Eye (tissue), 1 donor: Measurements from ENCODE around the gene LRRC74A.
A peak's percentile ranks its signal among the peaks of the same experiment; 100 is the strongest.

Experiments
- DNase-seq: peaks from one replicate; pipeline ENCODE4 v3.0.0-alpha.2; 2015

The LRRC74A gene

DNA sequence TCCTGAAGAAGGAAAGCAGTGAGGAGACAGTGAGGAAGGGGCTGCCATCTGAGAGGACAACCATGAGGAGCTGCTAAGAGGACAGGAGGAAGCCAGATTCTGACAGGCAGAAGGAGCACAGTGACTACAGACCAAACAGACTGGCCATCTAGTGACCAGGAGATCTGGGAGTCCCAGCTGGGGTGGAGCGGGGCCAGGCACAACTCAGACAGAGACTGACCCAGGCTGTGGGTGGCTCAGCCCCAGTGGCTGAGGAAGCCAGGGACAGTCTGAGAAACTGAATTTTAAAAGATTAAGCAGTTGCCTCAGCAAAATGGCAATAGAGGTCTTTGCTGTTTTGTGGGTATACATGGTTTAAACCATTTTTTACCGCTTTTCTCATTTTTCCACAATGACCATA, 28.9 kb downstream of the LRRC74A start:
- no peak for DNase-seq

DNA sequence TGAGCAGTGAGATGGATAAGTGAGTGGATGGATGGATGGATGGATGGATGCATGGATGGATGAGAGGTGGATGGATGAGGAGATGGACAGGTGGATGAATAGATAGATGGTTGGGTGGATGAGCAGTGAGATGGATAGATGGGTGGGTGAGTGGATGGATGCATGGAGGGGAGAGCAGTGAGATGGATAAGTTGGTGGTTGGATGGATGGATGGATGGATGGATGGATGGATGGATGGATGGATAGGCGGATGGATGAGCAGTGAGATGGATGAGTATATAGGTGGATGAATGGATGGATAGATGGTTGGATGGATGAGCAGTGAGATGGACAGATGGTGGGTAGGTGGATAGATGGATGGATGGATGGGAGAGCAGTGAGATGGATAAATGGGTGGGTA, 30.6 kb downstream of the LRRC74A start:
- DNase-seq, result no peak

DNA sequence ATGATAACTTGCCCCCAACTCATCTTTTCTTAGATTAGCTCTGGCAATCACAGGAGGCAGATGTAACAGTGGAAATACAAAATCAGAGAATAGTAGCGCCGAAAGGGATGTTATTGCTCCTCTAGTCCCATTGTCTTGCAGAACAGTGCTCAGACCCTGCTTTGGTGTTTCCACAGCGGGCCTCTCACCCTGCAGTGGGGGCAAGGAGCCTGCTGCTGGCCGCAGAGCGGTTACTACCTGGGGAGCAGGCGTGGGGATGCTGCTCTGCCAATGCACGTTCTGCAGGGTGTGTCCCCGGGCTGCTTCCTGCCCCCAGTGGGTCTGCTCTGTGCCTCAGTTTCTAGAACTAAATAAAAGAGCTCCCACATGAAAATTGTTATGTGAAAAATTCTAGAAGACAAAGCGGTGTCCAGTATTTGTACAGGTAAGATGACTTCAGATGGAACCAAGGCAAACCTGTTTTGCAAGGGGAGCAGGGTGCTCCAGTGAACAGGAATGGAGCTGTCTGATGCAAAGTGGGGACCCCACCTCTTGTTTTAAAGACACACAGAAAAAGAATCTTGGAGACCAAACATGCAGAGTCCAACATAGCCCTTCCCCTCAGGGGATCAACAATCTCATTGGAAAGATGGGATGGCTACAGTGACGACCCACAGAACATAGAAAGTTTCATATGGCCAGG, 35.5 kb downstream of the LRRC74A start:
- DNase-seq, result no peak

DNA sequence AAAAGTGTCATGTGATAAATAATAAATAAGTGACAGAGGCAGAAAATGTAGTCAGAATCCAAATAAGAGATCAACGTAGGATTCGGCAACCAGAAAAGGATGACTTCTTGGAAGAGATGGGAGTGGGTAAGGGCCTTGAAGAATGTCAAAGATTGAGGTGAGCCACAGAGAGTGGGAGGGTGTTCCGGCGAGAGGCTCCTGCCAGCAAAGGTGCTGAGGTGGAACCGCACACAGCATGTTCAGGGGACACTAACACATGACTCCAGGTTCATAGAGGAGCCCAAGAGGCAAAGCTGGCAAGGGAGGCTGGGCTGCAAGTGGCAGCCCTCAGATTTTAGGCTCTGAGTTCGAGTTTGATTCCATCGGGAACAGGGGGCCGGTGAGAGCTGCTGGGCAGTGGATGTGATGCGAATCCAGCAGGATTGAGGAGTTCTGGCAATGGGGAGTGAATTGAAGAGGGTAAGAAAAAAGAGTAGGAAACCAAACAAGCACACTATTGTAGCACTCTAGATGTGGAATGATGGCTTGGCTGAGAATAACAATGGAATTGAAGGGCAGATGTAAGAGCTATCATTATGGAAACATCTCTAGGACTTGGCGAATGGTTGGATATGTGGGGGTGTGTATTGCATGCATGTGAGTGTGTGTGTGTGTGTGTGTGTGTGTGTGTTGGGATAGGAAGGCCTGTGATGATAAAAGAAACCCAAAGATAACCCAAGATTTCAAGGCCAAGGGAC, 36.5 kb downstream of the LRRC74A start:
- no peak for DNase-seq

DNA sequence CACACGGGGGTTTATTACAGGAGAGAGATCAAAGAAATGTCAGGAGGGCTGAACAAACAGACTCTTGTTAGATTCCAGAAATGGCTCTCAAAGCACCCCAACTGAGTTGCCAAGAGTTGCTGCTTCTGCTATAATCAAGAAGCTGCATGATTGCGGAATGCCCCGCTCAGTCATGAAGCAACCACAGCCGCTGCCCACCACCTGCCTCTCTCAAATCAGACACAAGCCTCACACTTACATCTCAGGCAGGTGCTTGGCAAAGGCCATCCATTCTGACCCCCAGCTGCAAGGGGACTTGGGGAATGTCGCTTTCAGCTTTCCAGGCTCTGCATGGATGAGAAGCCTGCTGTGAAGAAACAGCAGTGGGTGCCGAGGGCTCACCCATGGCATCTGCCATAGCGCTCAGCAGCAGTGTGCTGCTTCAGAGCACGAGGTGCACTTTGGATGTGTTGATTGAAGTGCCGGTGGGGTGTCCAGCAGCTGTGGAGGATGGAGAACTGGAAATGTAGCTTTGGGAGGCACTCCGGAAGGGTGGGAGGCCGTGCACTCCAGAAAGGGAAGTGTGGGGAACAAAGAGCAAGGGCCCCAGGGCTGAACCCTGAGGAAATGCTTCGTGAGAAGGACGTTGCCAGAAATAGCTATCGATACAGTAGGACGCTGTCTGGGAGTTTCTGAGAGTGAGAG, 37.7 kb downstream of the LRRC74A start:
- DNase-seq, result peak; percentile 60

DNA sequence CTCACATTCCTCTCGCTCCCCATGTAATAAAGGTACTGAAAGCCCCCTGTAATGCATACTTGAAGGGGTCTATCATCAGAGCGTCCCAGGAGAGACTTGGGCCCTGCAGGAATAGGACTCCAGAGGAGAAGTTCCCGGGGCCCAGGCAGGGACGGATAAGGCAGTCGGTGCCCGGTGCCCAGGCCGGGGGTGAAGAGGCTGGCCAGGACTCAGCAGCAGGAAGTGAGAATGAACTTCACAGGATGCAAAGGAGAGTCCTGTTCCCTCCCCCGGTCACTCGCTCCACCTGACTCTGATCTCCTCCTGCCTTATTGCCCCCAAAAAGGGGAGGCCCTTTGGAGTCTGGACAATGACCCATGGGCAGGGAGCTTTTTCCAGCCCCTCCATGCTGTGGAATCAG, 40.2 kb downstream of the LRRC74A start:
- no peak for DNase-seq

DNA sequence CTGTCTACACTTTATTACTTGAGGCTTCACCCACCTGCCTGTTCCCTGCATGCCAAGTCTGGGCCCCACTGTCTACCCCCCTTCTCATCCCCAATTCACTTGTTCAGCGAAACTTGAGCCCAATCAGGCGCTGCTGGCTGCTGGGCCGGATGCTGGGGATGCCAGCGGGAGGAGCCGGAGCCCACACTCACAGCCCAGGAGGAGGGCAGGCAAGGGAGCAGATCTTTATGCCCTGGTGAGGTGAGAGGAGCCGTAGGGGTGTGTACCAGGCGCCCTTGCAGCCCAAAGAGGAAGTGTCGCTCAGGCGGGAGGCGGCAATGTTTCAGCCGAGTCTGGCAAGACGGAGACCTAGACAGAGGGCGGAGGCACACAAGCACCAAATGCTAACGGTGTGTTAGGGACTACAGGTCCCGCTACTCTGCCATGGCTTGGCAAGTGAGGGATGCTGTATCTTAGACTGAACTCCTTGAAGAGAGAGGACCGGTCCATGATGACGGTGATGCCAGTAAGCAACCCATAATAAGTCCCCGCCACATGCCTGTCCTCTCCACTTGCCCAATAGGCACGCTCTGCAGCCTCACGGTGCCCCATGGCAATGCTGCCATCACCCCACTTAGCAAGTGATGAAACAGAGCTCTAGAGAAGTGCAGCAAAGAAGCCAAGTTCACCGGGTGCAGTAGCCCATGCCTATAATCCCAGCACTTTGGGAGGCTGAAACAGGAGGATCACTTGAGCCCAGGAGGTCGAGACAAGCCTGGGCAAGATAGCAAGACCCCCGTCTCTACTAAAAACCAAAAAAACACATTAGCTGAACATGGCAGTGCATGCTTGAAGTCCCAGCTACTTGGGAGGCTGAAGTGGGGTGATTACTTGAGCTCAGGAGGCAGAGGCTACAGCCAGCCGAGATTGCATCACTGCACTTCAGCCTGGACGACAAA, 41.6 kb downstream of the LRRC74A start:
- DNase-seq, result no peak

DNA sequence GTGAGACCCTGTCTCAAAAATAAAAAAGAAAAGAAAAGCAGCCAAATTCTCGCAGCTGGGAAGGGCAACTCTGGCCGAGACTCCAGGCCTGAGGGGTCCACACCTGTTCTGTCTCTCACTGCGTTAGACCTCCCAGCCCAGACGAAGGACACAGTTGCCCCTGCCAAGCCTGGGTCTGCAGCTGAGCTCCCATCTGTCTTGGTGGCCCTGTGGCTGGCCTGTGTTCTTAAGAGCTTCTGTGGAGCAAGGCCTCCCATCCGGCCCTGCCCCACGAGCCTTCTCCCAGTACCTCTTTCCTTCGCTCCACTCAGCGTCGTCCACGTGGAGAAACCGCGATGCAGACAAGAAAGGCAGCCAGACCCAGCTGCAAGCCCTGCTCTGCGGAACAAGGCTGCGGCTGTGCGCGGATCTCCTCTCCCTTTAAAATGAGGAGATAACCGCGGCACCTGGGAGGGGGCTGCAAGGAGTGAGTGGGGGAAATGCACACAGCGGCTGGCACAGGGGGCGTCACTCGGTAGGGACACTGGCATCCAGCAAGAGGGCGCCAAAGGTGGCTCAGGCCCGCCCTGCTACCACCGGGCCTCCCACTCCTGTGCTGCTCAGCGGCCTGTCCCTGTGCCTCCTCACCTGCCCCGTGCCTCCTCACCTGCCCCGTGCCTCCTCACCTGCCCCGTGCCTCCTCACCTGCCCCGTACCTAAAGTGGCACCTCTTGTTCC, 42.4 kb downstream of the LRRC74A start:
- no peak for DNase-seq

DNA sequence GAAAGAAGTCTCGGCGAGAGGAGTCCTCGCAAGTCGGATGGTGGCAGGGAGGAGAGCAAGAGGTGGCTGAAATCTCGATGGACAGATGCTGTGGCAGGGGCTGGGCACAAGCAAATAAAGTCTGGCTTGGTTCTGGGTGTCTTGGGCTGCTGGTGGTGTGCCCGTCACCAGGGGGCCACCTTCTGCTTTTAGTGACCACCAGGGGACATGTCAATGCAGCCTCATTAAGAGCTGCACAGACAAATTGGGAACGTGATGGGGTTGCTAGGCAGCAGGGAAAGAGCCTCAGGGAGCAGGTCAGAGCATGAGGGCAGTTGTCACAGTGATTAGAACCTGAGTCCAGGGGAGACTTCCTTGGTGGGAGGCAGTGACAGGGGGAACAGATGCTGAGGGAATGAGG, 44.0 kb downstream of the LRRC74A start:
- DNase-seq, result peak; percentile 56

DNA sequence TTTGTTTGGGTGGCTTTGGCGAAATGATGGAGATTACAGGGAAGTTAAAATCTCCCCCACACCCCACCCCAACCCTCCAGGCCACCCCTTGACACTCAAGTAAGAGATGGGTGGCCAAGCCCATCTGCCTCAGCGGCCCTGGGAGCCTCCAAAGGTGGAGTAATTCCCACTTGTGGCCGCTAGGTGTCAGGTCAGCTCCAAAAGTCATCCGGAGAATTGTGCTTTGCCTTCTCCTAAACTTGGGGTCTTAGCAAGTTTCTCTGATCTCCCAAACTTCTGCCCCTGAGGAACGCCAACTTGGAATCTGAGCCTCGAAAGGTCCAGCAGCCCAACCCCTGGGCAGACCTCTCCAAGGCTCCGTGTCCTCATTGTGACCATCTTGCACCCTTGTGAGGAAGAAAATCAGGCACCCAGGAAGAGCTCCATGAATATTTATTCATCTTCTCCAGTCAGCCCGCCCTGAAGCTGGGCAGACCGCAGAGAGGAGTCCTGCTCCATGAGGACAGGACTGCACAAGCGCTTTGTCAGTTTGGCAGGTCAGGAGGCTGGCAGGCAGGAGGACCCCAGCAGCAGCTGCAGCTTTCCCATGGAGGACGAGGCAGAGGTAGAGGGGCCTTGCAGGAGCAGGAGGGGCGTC, 46.7 kb downstream of the LRRC74A start:
- peak; percentile 85 for DNase-seq

DNA sequence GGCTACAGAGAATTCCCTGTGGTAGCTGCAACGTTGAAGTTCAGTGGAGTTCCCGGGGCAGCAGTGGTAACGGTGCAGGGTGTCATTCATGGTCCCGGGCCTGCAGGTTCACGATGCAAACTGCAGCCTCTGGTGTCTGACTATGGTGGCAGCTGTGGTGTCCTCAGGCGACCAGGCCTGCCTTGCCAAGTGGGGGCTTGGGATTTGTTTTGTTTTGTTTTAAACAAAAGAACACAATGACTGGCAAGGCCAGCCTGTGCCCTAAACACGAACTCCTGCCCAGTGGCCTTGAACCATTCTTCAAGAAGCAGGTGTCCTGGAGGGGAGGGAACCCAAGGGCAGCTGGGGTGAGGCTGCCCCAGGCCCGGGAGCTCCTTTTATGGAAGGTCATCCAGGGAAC, 48.5 kb downstream of the LRRC74A start:
- no peak for DNase-seq

DNA sequence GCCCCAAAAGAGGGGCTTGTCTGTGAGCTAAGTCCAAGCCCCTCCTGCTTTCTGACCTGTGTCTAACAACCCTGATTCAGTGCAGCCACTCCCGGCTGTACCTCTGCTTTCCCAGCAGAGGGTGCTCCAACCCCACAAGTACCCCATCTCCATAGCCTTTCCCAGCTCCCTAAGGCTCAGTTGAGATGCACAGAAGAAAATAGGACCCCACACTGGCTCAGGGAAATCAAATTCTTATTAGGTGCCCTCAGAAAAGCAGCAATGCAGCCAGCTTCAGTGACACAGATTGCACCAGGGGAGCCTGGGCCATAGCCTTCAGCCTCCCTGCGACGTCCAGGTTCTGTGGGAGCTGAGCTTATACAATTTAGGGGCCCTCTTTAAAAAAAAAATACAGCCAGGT, 49.9 kb downstream of the LRRC74A start:
- DNase-seq, result peak; percentile 88

DNA sequence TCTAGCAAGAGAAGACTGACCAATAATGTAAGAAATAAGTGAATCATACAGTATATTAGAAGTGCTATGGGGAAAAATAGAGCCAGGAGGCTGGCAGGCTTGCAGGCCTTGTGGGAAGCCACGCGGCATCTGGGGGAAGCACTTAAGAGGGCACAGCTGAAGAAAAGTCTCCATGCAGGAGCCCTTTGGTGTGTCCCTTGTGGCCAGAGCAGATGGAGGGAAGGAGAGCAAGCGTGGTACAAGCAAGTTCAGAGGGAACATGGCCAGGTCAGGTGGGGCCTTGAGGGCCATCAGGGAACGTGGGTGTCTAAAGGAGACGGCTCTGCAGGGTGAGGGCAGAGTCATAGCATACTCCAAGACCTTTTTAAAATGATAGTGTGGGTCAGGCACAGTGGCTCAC, 51.7 kb downstream of the LRRC74A start:
- no peak for DNase-seq

DNA sequence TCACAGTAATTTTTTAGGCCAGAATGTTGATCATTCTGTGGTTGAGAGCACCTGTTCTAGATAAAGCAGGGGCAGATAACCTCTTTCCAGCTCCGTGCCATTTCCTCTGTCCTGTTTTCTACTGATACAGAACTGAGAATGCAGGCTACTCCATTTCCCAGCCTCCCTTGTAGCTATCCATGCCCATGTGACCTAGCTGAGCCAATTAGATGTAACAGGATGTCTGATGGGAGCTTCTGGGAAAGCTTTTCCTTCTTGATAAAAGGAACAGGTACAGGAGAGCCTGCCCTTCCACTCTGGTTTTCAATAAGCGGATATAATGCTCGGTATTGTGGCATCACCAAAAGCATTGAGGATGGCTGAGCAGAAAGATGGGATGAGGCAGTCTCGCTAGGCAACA, 54.2 kb downstream of the LRRC74A start:
- no peak for DNase-seq

DNA sequence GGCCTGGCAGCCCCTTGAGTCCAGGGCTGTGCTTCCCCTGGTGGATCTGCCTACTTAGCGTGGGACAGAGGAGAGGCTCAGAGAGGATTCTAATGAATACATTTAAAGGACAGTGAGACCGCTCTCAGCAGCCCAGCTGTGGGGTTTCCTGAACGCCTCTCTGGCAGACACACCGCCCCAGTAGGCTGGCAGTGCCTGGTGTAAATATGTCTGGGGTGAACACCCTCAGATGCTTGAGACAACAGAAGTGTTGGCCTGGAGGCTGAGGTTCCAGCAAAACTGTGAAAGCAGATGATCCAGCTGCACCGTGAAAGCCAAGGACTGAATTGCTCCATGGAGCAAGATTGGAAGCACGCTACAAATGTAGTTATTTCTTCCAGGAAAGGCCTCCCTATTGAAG, 55.1 kb downstream of the LRRC74A start:
- no peak for DNase-seq

DNA sequence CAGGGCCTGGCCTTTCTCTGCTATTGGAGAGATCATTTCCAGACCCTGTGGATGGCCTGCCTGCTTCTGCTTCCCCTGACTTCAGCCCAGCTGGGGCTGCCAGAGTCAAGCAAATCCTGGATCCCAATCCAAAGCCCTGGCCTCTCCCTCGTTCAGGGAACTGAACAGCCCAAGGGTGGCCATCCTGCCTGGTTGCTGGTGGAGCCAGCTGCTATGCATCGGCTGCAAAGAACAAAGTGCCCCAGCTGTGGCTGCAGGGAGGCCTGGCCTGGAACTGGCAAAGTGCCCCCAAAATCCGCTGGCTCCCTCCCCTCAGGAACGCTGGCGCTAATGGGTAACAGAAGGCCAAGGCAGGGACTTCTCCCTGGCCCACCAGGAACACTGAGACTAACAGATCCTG, 56.4 kb downstream of the LRRC74A start:
- DNase-seq, result peak; percentile 38

DNA sequence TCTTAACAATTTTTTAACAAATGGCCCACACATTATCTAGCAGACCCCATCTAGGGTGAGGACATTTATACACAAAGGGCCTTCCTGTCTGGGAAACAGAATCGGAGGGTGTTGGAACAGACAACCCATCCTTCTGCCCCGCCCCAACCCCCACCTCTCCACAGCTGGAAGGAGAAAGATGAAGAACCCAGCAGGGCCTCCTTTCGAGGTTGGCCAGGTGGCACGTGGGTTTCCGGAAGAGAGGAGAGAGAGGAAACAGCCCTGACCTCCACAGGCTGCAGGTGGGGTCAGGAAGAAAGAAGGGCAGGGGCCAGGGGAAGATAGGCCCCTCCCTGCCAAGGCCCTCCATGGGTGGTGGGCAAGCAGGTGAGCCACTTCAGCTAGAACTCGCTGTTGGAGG, 57.2 kb downstream of the LRRC74A start:
- DNase-seq, result no peak

DNA sequence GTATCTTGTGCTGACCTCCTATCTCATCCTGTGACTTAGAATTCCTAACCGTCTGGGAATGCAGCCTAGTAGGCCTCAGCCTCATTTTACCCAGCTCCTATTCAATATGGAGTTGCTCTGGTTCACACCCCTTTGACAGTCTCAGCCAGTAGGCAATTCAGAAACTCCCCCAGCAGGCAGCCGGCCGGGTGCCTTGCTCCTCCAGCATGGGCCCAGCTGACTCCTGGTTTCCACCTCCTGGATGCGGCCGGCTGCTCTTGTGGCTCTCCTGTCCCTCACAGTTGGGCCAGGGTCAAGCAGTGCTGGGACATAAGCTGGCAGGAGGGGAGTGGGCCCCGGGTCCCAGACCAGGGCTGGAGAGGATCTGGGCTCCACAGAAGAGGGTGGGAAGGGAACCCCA, 58.2 kb downstream of the LRRC74A start:
- no peak for DNase-seq

DNA sequence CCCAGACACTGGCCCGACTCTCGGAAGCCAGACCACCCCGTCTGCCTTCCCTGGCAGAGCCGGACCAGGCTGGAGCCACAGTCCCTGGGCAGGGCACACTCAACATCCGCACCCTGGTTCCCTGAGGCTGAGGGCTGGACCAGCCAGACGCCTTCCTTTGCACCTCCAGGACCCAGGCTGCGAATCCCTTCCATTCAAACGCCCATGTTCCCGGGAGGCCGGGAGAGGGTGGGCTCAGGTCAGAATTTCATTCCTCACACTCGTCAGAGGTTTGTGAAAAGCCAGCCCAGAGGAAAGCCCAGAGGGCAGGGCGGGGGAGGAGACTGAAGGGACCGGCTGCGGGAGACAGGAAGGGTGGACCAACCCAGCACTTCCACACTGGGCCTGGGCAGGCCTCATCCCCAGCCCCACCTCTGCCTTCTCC, 58.7 kb downstream of the LRRC74A start:
- no peak for DNase-seq

DNA sequence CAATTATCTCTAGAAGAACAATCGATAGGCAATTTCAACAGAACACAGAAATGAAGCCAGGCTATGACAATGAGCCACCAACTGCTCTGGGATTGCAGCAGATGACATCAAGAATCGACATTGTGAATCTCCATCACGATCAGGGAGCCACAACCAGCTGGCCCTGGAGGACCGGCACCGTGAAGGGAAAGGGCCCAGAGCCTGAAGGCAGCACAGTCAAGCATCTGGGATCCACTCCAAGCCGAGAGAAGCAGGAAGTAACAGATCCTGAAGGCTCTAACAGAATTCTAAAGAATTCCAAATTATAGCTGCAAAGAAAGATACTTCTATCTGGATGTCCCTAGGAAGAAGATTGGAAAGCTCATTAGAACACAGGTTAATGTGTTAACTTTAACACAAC, 61.0 kb downstream of the LRRC74A start:
- DNase-seq, result no peak

DNA sequence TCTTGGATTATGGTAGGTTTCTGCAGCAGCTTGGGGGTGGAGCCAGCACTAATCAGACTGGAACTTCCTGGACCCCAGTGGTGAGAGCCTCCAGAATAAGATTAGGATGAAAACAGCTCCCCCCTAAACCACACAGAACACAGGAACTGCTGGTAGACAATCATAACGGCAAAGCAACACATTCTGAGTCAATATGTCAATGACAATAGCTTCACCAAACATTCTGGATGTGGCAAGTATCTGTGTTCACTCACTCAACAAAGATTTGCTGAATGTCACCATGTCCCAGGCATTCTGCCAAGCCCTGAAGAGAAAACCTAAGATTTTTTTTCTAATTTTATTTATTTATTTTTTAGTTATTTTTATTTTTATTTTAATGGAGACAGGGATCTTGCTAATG, 65.2 kb downstream of the LRRC74A start:
- DNase-seq, result no peak

DNA sequence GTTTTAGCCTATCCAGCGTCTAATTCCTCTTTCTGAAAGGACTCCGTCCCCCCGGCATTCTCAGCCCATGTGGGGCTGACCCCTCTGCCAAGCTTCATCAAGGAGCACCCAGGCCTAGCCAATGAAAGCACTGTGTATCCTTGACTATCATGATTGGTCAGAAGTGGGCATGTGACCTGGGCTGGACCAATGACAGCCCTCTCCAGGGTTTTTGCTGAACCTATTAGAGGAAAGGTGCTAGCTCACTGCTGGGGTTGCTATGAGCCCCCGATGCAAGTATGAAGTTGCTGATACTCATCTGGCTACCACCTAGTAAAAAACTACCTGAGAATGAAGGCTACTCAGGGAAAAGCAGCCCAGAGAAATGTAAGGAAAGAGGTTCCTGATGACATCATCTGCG, 68.1 kb downstream of the LRRC74A start:
- no peak for DNase-seq
